H1 (cell line): ENCODE measurements around the gene BSPRY. TPM values are rescaled to one million over a fixed set of nuclear protein-coding genes. Genes with fewer than 3 reads are reported as not detected.

Experiments used
- CTCF ChIA-PET: fragments of 300-600 bp; sonication (Branson Sonifier 250); formaldehyde crosslinking; loops from one replicate; lab custom pipeline; 2021; ENCODE audit not compliant: partially characterized antibody; lab: Charles Lee
- POLR2A ChIA-PET: fragments of 300-600 bp; sonication (Branson Sonifier 250); formaldehyde crosslinking; loops from one replicate; lab custom pipeline; 2021; ENCODE audit warnings: inconsistent platforms; ENCODE audit not compliant: partially characterized antibody; lab: Charles Lee
- DNase-seq, 2 experiments: peaks; one replicate each; pipeline versions ENCODE4 v3.0.0 to v3.0.0-alpha.2; 2010 to 2022; ENCODE audit warnings: low spot score in 2 of 2, low read depth in 1 of 2, mixed read lengths in 1 of 2
- FAIRE-seq: peaks from 2 replicates; lab custom pipeline; 2011; peaks lifted over from hg19 to GRCh38; lab: Jason Lieb, UNC
- H2AFZ ChIP-seq: 2 replicates; pipeline ENCODE4 v1.8.1; 2012; ENCODE audit warnings: low read length, inconsistent platforms
- H2AK5ac ChIP-seq: 2 replicates; pipeline ENCODE4 v1.6.1; 2013; ENCODE audit warnings: low read depth, low read length
- H2BK120ac ChIP-seq: replicated peaks from 2 replicates; pipeline ENCODE3; 2013; ENCODE audit warnings: low read depth, low read length, inconsistent platforms
- H2BK12ac ChIP-seq: 2 replicates; pipeline ENCODE4 v1.6.1; 2013; ENCODE audit warnings: low read depth, low read length
- H2BK15ac ChIP-seq: 2 replicates; pipeline ENCODE4 v1.6.1; 2013; ENCODE audit warnings: low read length
- H2BK20ac ChIP-seq: 2 replicates; pipeline ENCODE4 v1.6.1; 2013; ENCODE audit warnings: low read length
- H2BK5ac ChIP-seq: 2 replicates; pipeline ENCODE4 v1.6.1; 2013; ENCODE audit warnings: low read depth, low read length
- H3K14ac ChIP-seq: 2 replicates; pipeline ENCODE4 v1.6.1; 2013; ENCODE audit warnings: inconsistent platforms; ENCODE audit not compliant: insufficient read length
- H3K18ac ChIP-seq: 2 replicates; pipeline ENCODE4 v1.6.1; 2013; ENCODE audit warnings: low read length; ENCODE audit errors: extremely low read depth
- H3K23ac ChIP-seq: 2 replicates; pipeline ENCODE4 v1.6.1; 2013; ENCODE audit warnings: inconsistent platforms; ENCODE audit not compliant: insufficient read length
- H3K23me2 ChIP-seq: 2 replicates; pipeline ENCODE4 v1.6.1; 2013; ENCODE audit warnings: low read depth, low read length
- H3K27ac ChIP-seq: 2 replicates; pipeline ENCODE4 v1.6.1; 2011; ENCODE audit warnings: low read depth, low read length, inconsistent platforms
- H3K27me3 ChIP-seq, 4 experiments: replicated peaks in 1 of 4; 1 replicate in 1 of 4; 2 replicates in 3 of 4; pipeline versions ENCODE4 v1.6.1 to v1.8.1; 2011 to 2013; ENCODE audit warnings: low read length in 3 of 4, mild to moderate bottlenecking in 3 of 4, inconsistent platforms in 2 of 4, mixed read lengths in 2 of 4, moderate library complexity in 1 of 4; ENCODE audit not compliant: control insufficient read depth in 3 of 4, insufficient read depth in 3 of 4; ENCODE audit errors: extremely low read depth in 1 of 4
- H3K36me3 ChIP-seq, 4 experiments: 2 replicates each; pipeline versions ENCODE4 v1.6.1 to v1.8.1; 2011 to 2013; ENCODE audit warnings: mild to moderate bottlenecking in 4 of 4, low read length in 3 of 4, moderate library complexity in 2 of 4, control low read depth in 1 of 4, inconsistent platforms in 1 of 4; ENCODE audit not compliant: insufficient read depth in 4 of 4, control insufficient read depth in 2 of 4
- H3K4ac ChIP-seq: replicated peaks from 2 replicates; pipeline ENCODE3; 2013; ENCODE audit warnings: low read length, low read depth, mixed read lengths, inconsistent platforms; ENCODE audit not compliant: insufficient read length
- H3K4me1 ChIP-seq, 4 experiments: replicated peaks in 1 of 4; 1 replicate in 1 of 4; 2 replicates in 3 of 4; pipeline versions ENCODE4 v1.6.1 to v1.8.1; 2011 to 2013; ENCODE audit warnings: low read length in 3 of 4, inconsistent platforms in 2 of 4, mixed read lengths in 1 of 4; ENCODE audit not compliant: insufficient read depth in 4 of 4, control insufficient read depth in 3 of 4
- H3K4me2 ChIP-seq, 2 experiments: 2 replicates each; pipeline versions ENCODE4 v1.6.1 to v1.8.1; 2011 to 2013; ENCODE audit warnings: low read depth in 2 of 2, low read length in 2 of 2, control low read depth in 1 of 2, inconsistent platforms in 1 of 2, mild to moderate bottlenecking in 1 of 2; ENCODE audit not compliant: insufficient read depth in 1 of 2
- H3K4me3 ChIP-seq, 4 experiments: fragments of 200-600, 300-600 bp in 1 of 4; sonication (generic), shearing (Covaris generic), sonication (Bioruptor Twin) in 1 of 4; 2 replicates each; pipeline versions ENCODE4 v1.5.1 to v1.8.1; 2011 to 2016; ENCODE audit warnings: low read length in 4 of 4, low read depth in 3 of 4, control low read depth in 2 of 4, inconsistent platforms in 2 of 4, mild to moderate bottlenecking in 2 of 4, mixed read lengths in 1 of 4, moderate library complexity in 1 of 4; ENCODE audit not compliant: insufficient read depth in 2 of 4; ENCODE audit errors: extremely low read depth in 1 of 4
- H3K56ac ChIP-seq: replicated peaks from 2 replicates; pipeline ENCODE3; 2013; ENCODE audit warnings: low read depth, mild to moderate bottlenecking, mixed read lengths, low read length, inconsistent platforms; ENCODE audit not compliant: insufficient read length
- H3K79me1 ChIP-seq: 2 replicates; pipeline ENCODE4 v1.6.1; 2013; ENCODE audit warnings: low read depth, low read length, control low read depth
- H3K79me2 ChIP-seq, 2 experiments: 2 replicates each; pipeline versions ENCODE4 v1.6.1 to v1.8.1; 2012 to 2013; ENCODE audit warnings: low read length in 2 of 2, mild to moderate bottlenecking in 2 of 2, inconsistent platforms in 1 of 2; ENCODE audit not compliant: insufficient read depth in 2 of 2, control insufficient read depth in 1 of 2
- H3K9ac ChIP-seq, 4 experiments: replicated peaks in 1 of 4; 1 replicate in 1 of 4; 2 replicates in 3 of 4; pipeline versions ENCODE4 v1.6.1 to v1.8.1; 2011 to 2013; ENCODE audit warnings: low read depth in 3 of 4, low read length in 3 of 4, control low read depth in 2 of 4, mild to moderate bottlenecking in 2 of 4, moderate library complexity in 2 of 4, inconsistent platforms in 1 of 4; ENCODE audit errors: extremely low read depth in 1 of 4
- H3K9me3 ChIP-seq, 2 experiments: 2 replicates each; pipeline versions ENCODE4 v1.6.1 to v1.8.1; 2012 to 2013; ENCODE audit warnings: mild to moderate bottlenecking in 2 of 2, moderate library complexity in 2 of 2, control low read depth in 1 of 2, inconsistent platforms in 1 of 2, low read depth in 1 of 2, low read length in 1 of 2, mixed read lengths in 1 of 2; ENCODE audit not compliant: insufficient read depth in 2 of 2
- H4K20me1 ChIP-seq, 2 experiments: replicated peaks in 1 of 2; 2 replicates each; pipeline versions ENCODE3 to v1.8.1; 2011 to 2013; ENCODE audit warnings: inconsistent platforms in 2 of 2, low read length in 2 of 2, mild to moderate bottlenecking in 1 of 2; ENCODE audit not compliant: insufficient read depth in 2 of 2, control insufficient read depth in 1 of 2
- H4K5ac ChIP-seq: 2 replicates; pipeline ENCODE4 v1.6.1; 2013; ENCODE audit warnings: low read length, low read depth, mixed read lengths, inconsistent platforms; ENCODE audit not compliant: insufficient read length
- H4K8ac ChIP-seq: 2 replicates; pipeline ENCODE4 v1.8.0; 2013; ENCODE audit warnings: mild to moderate bottlenecking, moderate library complexity, low read length, inconsistent platforms; ENCODE audit not compliant: insufficient read depth; ENCODE audit errors: extremely low read depth
- H4K91ac ChIP-seq: replicated peaks from 2 replicates; pipeline ENCODE3; 2013; ENCODE audit warnings: low read length, mixed read lengths, inconsistent platforms; ENCODE audit not compliant: insufficient read length
- PHF8 ChIP-seq: fragments of 200-600 bp; sonication (generic); conservative IDR thresholded peaks from 2 replicates; pipeline ENCODE4 v1.7.1; 2012; ENCODE audit warnings: low read depth, mild to moderate bottlenecking, inconsistent platforms, low read length, moderate library complexity
- TBP ChIP-seq: IDR thresholded peaks from 2 replicates; pipeline ENCODE4 v1.6.1; 2011; ENCODE audit warnings: low read depth, low read length, improper control_type of control experiment
- WGBS, 2 experiments: shearing (Covaris generic) in 1 of 2; methylation state at CpG; one replicate each; pipeline versions ENCODE4 v1.1.6 to v1.1.7; 2013 to 2015; ENCODE audit warnings: low lambda C conversion rate in 2 of 2, mixed read lengths in 2 of 2, inconsistent platforms in 1 of 2, low coverage in 1 of 2, missing lambda C conversion rate in 1 of 2; ENCODE audit not compliant: insufficient replicate concordance in 2 of 2, insufficient coverage in 1 of 2, insufficient read length in 1 of 2; ENCODE audit errors: extremely low coverage in 1 of 2, missing lambda C conversion rate in 1 of 2; 5-methylcytosine and 5-hydroxymethylcytosine counted together
- polyA plus RNA-seq, 7 experiments: library from polyadenylated mRNA; depleted of rRNA in 3 of 7; stranded (reverse) in 5 of 7; unstranded in 2 of 7; fragments of >200 nt in 5 of 7; fragments of 200-250 nt in 2 of 7; gene quantifications; 1 replicate in 5 of 7; 2 replicates in 1 of 7; 4 replicates in 1 of 7; pipeline versions ENCODE4 v1.2.1 to v1.2.3, GENCODE V29; 2011 to 2013; ENCODE audit warnings: missing spikeins in 2 of 7, mixed read lengths in 2 of 7
- total RNA-seq: library from RNA; stranded (reverse); fragmentation: NEBNext Ultra II Directional; extraction: Animal tissue kit (Norgen Biotek cat#: 25700); gene quantifications from 2 replicates; pipeline ENCODE4 v1.2.1, GENCODE V29; 2021

The BSPRY gene
- total and polyA plus RNA-seq, 2 of the 8 experiments (the other 6 are each of a cell fraction or from before 2014, with no cell fraction given), result 5.5 to 10.9 TPM

- H2BK5ac ChIP-seq, result no peak overlapping the region
- H3K4ac ChIP-seq, result no peak overlapping the region
- no peak overlapping the region for H3K18ac ChIP-seq
- H3K4me1 ChIP-seq, result no peaks in the 10 kb centered on the region; a peak in 1 of 7 replicates
- ChIA-PET CTCF (interaction anchor here (1.6 to 3.2 kb wide), 2 partner anchors 12 to 37 kb away, joined by 3 to 10 read pairs; partner anchors contain the start of gene ALAD), POLR2A (interaction anchor here (0.9 to 1.7 kb wide), 2 partner anchors 8 to 11 kb away, joined by 5 to 6 read pairs; no protein-coding TSS in a partner anchor)
- no peaks in the 10 kb centered on the region for H3K9me3 ChIP-seq
- H4K5ac ChIP-seq, result no peak overlapping the region
- no peak overlapping the region for H3K14ac ChIP-seq
- no peak overlapping the region for H4K8ac ChIP-seq
- FAIRE-seq (no peak), DNase-seq (no peak)
- no peak overlapping the region for H2BK12ac ChIP-seq
- no peak overlapping the region for H3K23ac ChIP-seq
- no peak overlapping the region for H3K27ac ChIP-seq
- H3K23me2 ChIP-seq, result no peaks in the 10 kb centered on the region
- no peak overlapping the region for H3K4me3 ChIP-seq
- no peak overlapping the region for H4K91ac ChIP-seq
- no peak overlapping the region for H2BK20ac ChIP-seq
- no peak overlapping the region for H2AK5ac ChIP-seq
- H3K9ac ChIP-seq, result no peak overlapping the region
- H2BK15ac ChIP-seq, result no peak overlapping the region
- no peaks in the 10 kb centered on the region for H3K79me2 ChIP-seq
- no peak overlapping the region for H2BK120ac ChIP-seq
- H3K56ac ChIP-seq, result no peak overlapping the region
- TF ChIP-seq PHF8 (no peak), TBP (no peak)
- H3K27me3 ChIP-seq, result no peaks in the 10 kb centered on the region
- H3K36me3 ChIP-seq, result no peaks in the 10 kb centered on the region
- no peak overlapping the region for H2AFZ ChIP-seq
- no peaks in the 10 kb centered on the region; the same call in 1 of the 2 replicates for H3K79me1 ChIP-seq
- H4K20me1 ChIP-seq, result peaks cover 0 to 2% of the 10 kb centered on the region in 2 experiments
- WGBS, 2 experiments, result 83% methylated on average over 3 of the region's 3 CpGs; no CpG with 5 or more reads in 1 of the 2 experiments
- no peak overlapping the region for H3K4me2 ChIP-seq
These were observed 14.0 kb downstream of the BSPRY start for GRCh38 chr9:113363336-113363735.
